Common myeloid progenitor, CD34-positive (primary cell): Measurements from ENCODE around the gene TLE6.
"Not testable (repeated sequence)": the region's sequence is repeated elsewhere in the genome, so short reads cannot be mapped to it uniquely, and the experiment has no call there.

Source experiments
- CTCF ChIA-PET: fragments of 350-600 bp; sonication (Branson Sonifier 250); formaldehyde crosslinking; loops from one replicate; lab custom pipeline; 2021; ENCODE audit warnings: antibody characterized with exemption; lab: Charles Lee
- POLR2A ChIA-PET: fragments of 350-600 bp; sonication (Branson Sonifier 250); formaldehyde crosslinking; loops from one replicate; lab custom pipeline; 2021; ENCODE audit warnings: antibody characterized with exemption; lab: Charles Lee
- DNase-seq, 3 donors: peaks; one replicate each; pipeline versions ENCODE4 v3.0.0 to v3.0.0-alpha.2; 2013
- H3K27ac ChIP-seq, 2 experiments: 1 replicate in 1 of 2; 2 replicates in 1 of 2; pipeline ENCODE4 v1.7.0; 2013; ENCODE audit warnings: inconsistent platforms in 2 of 2, low read length in 2 of 2, mild to moderate bottlenecking in 2 of 2, low read depth in 1 of 2, moderate library complexity in 1 of 2; ENCODE audit not compliant: severe bottlenecking in 2 of 2, insufficient read depth in 1 of 2, poor library complexity in 1 of 2
- H3K27me3 ChIP-seq, 5 experiments: replicated peaks in 2 of 5; 1 replicate in 3 of 5; 2 replicates in 2 of 5; pipeline versions ENCODE4 v1.6.1 to v1.7.0; 2013; ENCODE audit warnings: low read length in 4 of 5, mild to moderate bottlenecking in 2 of 5, moderate library complexity in 2 of 5, inconsistent platforms in 1 of 5; ENCODE audit not compliant: insufficient read depth in 5 of 5, control insufficient read depth in 4 of 5
- H3K36me3 ChIP-seq, 4 experiments: 1 replicate in 2 of 4; 2 replicates in 2 of 4; pipeline versions ENCODE4 v1.6.1 to v1.7.0; 2013; ENCODE audit warnings: low read length in 3 of 4, control low read depth in 1 of 4, mild to moderate bottlenecking in 1 of 4; ENCODE audit not compliant: control insufficient read depth in 4 of 4, insufficient read depth in 4 of 4
- H3K4me1 ChIP-seq, 4 experiments: 1 replicate in 3 of 4; 2 replicates in 1 of 4; pipeline versions ENCODE4 v1.6.1 to v1.7.1; 2013; ENCODE audit warnings: low read length in 3 of 4, mild to moderate bottlenecking in 3 of 4, control low read depth in 1 of 4, inconsistent platforms in 1 of 4, moderate library complexity in 1 of 4; ENCODE audit not compliant: control insufficient read depth in 4 of 4, insufficient read depth in 4 of 4; ENCODE audit errors: control extremely low read depth in 1 of 4
- H3K4me3 ChIP-seq, 7 experiments: 1 replicate in 4 of 7; 2 replicates in 3 of 7; pipeline versions ENCODE4 v1.5.1 to v1.7.0; 2013; ENCODE audit warnings: mild to moderate bottlenecking in 7 of 7, low read length in 6 of 7, moderate library complexity in 6 of 7, inconsistent platforms in 2 of 7, low read depth in 2 of 7, control low read depth in 1 of 7; ENCODE audit not compliant: insufficient read depth in 4 of 7, control insufficient read depth in 1 of 7; ENCODE audit errors: extremely low read depth in 1 of 7
- H3K9me3 ChIP-seq, 5 experiments: 1 replicate in 4 of 5; 2 replicates in 1 of 5; pipeline versions ENCODE4 v1.6.1 to v1.7.1; 2013; ENCODE audit warnings: low read length in 4 of 5, mild to moderate bottlenecking in 2 of 5, inconsistent platforms in 1 of 5, low read depth in 1 of 5, moderate library complexity in 1 of 5; ENCODE audit not compliant: control insufficient read depth in 4 of 5, insufficient read depth in 2 of 5; ENCODE audit errors: control extremely low read depth in 1 of 5
- WGBS: methylation state at CpG from one replicate; pipeline ENCODE4 v1.1.5; 2013; ENCODE audit not compliant: insufficient coverage; 5-methylcytosine and 5-hydroxymethylcytosine counted together

The TLE6 gene

DNA sequence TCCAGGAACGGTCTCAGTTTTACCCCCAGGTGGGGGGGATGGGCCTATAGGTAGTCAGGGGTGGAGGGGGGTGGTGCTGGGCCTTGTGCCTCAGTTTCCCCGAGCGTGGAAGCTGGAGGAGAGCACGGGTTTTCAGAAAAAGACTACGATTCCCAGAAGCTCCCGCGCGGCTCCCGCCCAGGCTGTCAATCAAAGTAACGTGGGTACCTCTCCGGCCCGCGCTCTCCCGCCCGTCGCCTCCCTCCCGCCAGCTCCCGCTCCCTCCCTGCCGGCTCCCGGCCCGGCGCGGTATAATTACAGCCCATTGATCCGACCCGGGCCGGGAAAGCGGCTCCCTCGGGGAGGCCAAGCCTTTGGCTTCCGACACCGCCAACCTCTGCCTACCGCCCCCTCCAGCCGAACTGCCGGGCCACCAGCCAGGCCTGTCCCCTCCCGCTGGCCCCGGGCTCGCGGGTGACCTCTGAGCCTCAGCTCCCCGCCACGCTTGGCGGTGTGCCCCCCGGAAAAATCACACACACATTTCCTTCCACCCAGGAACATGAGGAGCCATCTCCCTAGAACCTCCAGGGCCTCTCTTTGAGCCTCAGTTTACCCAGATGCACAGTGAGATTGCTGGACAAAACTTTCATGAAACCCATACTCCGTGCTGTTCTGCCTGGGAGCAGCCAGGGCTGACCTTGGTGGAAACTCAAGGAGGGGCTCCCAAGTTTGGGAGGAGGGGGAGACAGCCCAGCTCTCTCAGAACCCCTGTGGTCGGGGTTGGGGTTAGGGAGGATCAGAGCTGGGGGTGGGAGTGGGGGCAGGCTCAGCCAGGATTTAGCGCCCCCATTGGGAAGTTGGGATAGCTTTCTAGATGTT, 59.0 kb downstream of the TLE6 start:
- DNase-seq: peak; percentile 88 to 90 (median 89)
- ChIA-PET POLR2A (interaction anchor here (0.7 to 2.1 kb wide), 5 partner anchors 21 to 560 kb away, joined by 3 to 7 read pairs (median 6); partner anchors contain the start of genes GADD45B and TLE5), CTCF (interaction anchor here (0.6 to 3.1 kb wide), 9 partner anchors 10 to 533 kb away, joined by 3 to 12 read pairs (median 5); no protein-coding TSS in a partner anchor)
- peak overlapping the region in 1 of 2 experiments; percentile 71 for H3K27ac ChIP-seq
- under 1% methylated on average over 38 of the region's 44 CpGs for WGBS
- H3K9me3 ChIP-seq: no peaks in the 10 kb centered on the region
- peaks cover 0 to 8% (median 0%) of the 10 kb centered on the region in 5 experiments for H3K27me3 ChIP-seq
- H3K4me3 ChIP-seq: peak overlapping the region; percentile 36 to 86 (median 71)
- no peaks in the 10 kb centered on the region for H3K36me3 ChIP-seq
- peaks cover 0 to 23% (median 19%) of the 10 kb centered on the region in 4 experiments for H3K4me1 ChIP-seq

DNA sequence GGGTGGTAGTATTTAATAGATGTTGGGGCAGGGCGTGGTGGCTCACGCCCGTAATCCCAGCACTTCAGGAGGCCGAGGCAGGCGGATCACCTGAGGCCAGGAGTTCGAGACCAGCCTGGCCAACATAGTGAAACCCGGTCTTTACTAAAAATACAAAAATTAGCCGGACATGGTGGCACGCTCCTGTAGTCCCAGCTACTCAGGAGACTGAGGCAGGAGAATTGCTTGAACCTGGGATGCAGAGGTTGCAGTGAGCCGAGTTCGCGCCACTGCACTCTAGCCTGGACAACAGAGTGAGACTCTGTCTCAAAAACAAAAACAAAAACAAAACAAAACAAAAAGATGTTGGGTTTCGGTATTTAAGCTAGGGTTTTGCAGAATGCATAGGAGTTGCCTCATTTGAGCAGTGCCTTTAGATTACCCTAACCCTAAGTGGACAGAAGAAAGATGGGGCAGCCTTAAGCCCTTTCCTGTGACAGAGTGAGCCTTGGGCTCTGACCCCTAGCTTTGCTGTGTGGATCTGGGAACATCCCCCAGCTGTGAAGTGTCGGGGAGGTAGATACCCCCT, 59.7 kb downstream of the TLE6 start:
- POLR2A ChIA-PET: interaction anchor here (1.1 to 2.1 kb wide), 3 partner anchors 11 to 87 kb away, joined by 3 to 7 read pairs (median 6); no protein-coding TSS in a partner anchor
- DNase-seq, H3K4me3 ChIP-seq, H3K27me3 ChIP-seq, H3K9me3 ChIP-seq, H3K36me3 ChIP-seq, H3K27ac ChIP-seq: not testable (repeated sequence)
- WGBS: 69% methylated on average over 11 of the region's 14 CpGs
- H3K4me1 ChIP-seq: peaks cover 0 to 28% (median 23%) of the 10 kb centered on the region in 4 experiments
- CTCF ChIA-PET: interaction anchor here (1.3 to 3.1 kb wide), 4 partner anchors 9 to 68 kb away, joined by 4 to 12 read pairs (median 8); no protein-coding TSS in a partner anchor

DNA sequence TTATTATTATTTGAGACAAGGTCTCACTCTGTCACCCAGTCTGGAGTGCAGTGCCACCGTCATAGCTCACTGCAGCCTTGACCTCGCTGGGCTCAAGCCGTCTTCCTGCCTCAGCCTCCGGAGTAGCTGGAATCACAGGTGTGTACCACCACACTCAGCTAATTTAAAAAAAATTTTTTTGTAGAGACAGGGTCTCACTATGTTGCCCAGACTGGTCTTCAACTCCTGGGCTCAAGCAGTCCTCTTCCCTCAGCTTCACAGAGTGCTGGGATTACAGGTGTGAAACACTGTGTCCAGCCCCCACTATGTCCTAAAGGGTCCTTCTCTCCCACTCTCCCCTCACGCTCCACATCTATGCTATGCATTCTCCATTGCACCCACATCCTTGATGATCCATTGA, 60.9 kb downstream of the TLE6 start:
- CTCF ChIA-PET: interaction anchor here (1.0 to 2.4 kb wide), 2 partner anchors 23 to 76 kb away, joined by 3 to 13 read pairs; no protein-coding TSS in a partner anchor
- POLR2A ChIA-PET: interaction anchor here (1.1 kb wide), 1 partner anchor 9 kb away, joined by 3 read pairs; no protein-coding TSS in a partner anchor
- DNase-seq: no peak

DNA sequence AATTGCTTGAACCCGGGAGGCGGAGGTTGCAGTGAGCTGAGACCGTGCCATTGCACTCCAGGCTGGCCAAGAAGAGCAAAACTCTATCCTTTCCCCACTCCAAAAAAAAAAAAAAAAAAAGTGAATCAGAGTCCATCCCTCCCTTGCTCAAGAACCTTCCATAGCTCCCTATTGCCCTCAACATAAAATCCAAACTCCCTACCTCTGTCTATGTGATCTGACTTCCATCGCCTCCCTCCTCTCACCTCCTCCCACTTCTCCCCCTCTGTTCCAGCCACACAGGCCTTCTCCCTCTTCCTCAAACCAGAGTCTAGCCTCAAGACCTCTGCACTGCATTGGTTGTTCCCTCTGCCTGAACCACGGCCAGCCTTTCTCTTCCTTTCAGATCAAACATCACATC, 61.8 kb downstream of the TLE6 start:
- Histone ChIP-seq H3K9me3 (no peaks in the 10 kb centered on the region), H3K27me3 (no peaks in the 10 kb centered on the region), H3K4me3 (no peak overlapping the region), H3K36me3 (no peaks in the 10 kb centered on the region), H3K27ac (no peak overlapping the region), H3K4me1 (peaks cover 0 to 38% (median 27%) of the 10 kb centered on the region in 4 experiments)
- POLR2A ChIA-PET: no interaction called here
- CTCF ChIA-PET: interaction anchor here (0.7 to 2.6 kb wide), 5 partner anchors 14 to 77 kb away, joined by 3 to 13 read pairs (median 5); no protein-coding TSS in a partner anchor
- WGBS: 67% methylated on average over 2 of the region's 5 CpGs
- no peak for DNase-seq

More for the DNA sequence above, 60.9 kb downstream of the TLE6 start:
- Histone ChIP-seq H3K4me1 (peaks cover 0 to 37% (median 27%) of the 10 kb centered on the region in 4 experiments), H3K27me3 (peaks cover 0 to 2% (median 0%) of the 10 kb centered on the region in 5 experiments), H3K4me3 (no peak overlapping the region), H3K9me3 (no peaks in the 10 kb centered on the region), H3K27ac (no peak overlapping the region), H3K36me3 (no peaks in the 10 kb centered on the region)
- WGBS: 88% methylated on average over 5 of the region's 5 CpGs

DNA sequence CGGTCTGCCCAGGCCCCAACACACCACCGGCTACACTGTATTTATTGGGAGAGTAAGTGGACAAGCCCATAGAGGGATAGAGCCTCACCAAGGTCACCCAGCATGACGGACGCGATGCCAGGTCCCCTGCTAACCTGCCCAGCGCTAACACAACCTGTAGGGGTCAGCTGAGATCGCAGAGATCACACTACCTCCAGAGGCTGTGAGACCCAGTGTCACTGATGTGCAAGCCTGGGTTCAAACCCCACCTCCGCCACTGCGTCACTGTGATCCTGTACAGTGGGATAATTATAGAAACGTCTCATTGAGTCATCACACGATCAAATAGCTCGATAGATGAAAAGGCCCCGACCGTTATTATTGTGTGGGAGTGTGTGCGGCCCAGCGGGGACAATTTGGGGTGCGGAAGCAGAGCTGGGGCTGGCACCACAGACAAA, 62.3 kb downstream of the TLE6 start:
- ChIA-PET POLR2A (no interaction called here), CTCF (interaction anchor here (0.6 to 2.6 kb wide), 4 partner anchors 13 to 318 kb away, joined by 4 to 13 read pairs (median 6); no protein-coding TSS in a partner anchor)
- 94% methylated on average over 15 of the region's 17 CpGs for WGBS
- Histone ChIP-seq H3K4me3 (no peak overlapping the region), H3K27me3 (no peaks in the 10 kb centered on the region), H3K27ac (no peak overlapping the region), H3K4me1 (peaks cover 0 to 33% (median 21%) of the 10 kb centered on the region in 4 experiments), H3K9me3 (no peaks in the 10 kb centered on the region), H3K36me3 (no peaks in the 10 kb centered on the region)
- DNase-seq: no peak

DNA sequence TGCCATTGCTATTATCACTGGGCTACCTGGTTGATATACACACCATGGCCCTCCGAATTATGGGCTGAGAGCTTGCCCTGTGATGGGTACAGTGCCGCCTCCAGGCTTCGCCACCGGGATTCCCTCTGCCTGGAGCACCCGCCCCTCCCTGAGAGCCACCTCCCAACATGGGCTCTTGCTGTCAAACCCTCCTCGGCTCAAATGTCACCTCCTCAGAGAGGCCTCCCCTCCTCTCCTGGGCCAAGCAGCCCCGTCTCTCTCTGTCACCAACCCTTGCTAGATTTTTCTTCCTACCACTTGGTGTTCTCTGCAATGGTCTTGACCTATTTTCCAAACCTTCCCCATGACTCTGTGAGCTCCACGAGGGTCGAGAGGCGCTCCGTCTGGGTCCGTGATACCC, 64.0 kb downstream of the TLE6 start:
- ChIA-PET POLR2A (no interaction called here), CTCF (no interaction called here)
- DNase-seq: no peak
- Histone ChIP-seq H3K9me3 (no peaks in the 10 kb centered on the region), H3K27me3 (no peaks in the 10 kb centered on the region), H3K4me1 (peaks cover 0 to 26% (median 12%) of the 10 kb centered on the region in 4 experiments), H3K36me3 (no peaks in the 10 kb centered on the region), H3K4me3 (peak overlapping the region in 2 of 7 experiments; percentile 45 to 73), H3K27ac (no peak overlapping the region)
- 83% methylated on average over 12 of the region's 12 CpGs for WGBS
